Astrocyte (in vitro differentiated cells and primary cell): Measurements from ENCODE around the gene MBD5. TPM values are rescaled to one million over a fixed set of nuclear protein-coding genes. Genes with fewer than 3 reads are reported as not detected.

Experiments used
- DNase-seq: peaks from one replicate; pipeline ENCODE4 v3.0.0-alpha.2; 2010; ENCODE audit warnings: low read depth
- FAIRE-seq: peaks from 2 replicates; lab custom pipeline; 2011; peaks lifted over from hg19 to GRCh38; lab: Jason Lieb, UNC
- H2AFZ ChIP-seq: 2 replicates; pipeline ENCODE4 v1.6.0; 2012; ENCODE audit warnings: low read depth, low read length, inconsistent platforms
- H3K27ac ChIP-seq: 2 replicates; pipeline ENCODE4 v1.5.1; 2011; ENCODE audit warnings: low read depth, low read length, inconsistent platforms
- H3K27me3 ChIP-seq: 2 replicates; pipeline ENCODE4 v1.6.0; 2011; ENCODE audit warnings: low read length, inconsistent platforms; ENCODE audit not compliant: insufficient read depth
- H3K36me3 ChIP-seq: 2 replicates; pipeline ENCODE4 v1.5.1; 2011; ENCODE audit warnings: low read length, inconsistent platforms; ENCODE audit not compliant: insufficient read depth
- H3K4me1 ChIP-seq: 2 replicates; pipeline ENCODE4 v1.5.1; 2011; ENCODE audit warnings: low read length, inconsistent platforms; ENCODE audit not compliant: insufficient read depth
- H3K4me2 ChIP-seq: 2 replicates; pipeline ENCODE4 v1.6.0; 2012; ENCODE audit warnings: low read length, inconsistent platforms
- H3K4me3 ChIP-seq: 2 replicates; pipeline ENCODE4 v1.5.1; 2011; ENCODE audit warnings: low read depth, mild to moderate bottlenecking, low read length, inconsistent platforms; ENCODE audit not compliant: insufficient read depth
- H3K79me2 ChIP-seq: 2 replicates; pipeline ENCODE4 v1.6.0; 2012; ENCODE audit warnings: mild to moderate bottlenecking, low read length, inconsistent platforms; ENCODE audit not compliant: insufficient read depth
- H3K9ac ChIP-seq: 2 replicates; pipeline ENCODE4 v1.6.0; 2012; ENCODE audit warnings: mild to moderate bottlenecking, low read length, inconsistent platforms
- H3K9me3 ChIP-seq: 2 replicates; pipeline ENCODE4 v1.5.1; 2012; ENCODE audit warnings: low read depth, mild to moderate bottlenecking, low read length, inconsistent platforms; ENCODE audit not compliant: insufficient read depth
- H4K20me1 ChIP-seq: 2 replicates; pipeline ENCODE4 v1.6.0; 2012; ENCODE audit warnings: low read length, inconsistent platforms; ENCODE audit not compliant: insufficient read depth
- H3K27ac Mint-ChIP-seq: one replicate; pipeline ENCODE4 v1.8.0; 2021; ENCODE audit warnings: mild to moderate bottlenecking, mixed read lengths; ENCODE audit not compliant: unreplicated experiment
- H3K27me3 Mint-ChIP-seq: one replicate; pipeline ENCODE4 v1.8.0; 2021; ENCODE audit warnings: low read depth, mixed read lengths; ENCODE audit not compliant: unreplicated experiment
- H3K36me3 Mint-ChIP-seq: one replicate; pipeline ENCODE4 v1.8.0; 2021; ENCODE audit warnings: low read depth, mixed read lengths; ENCODE audit not compliant: unreplicated experiment
- H3K4me1 Mint-ChIP-seq: one replicate; pipeline ENCODE4 v1.8.0; 2021; ENCODE audit warnings: low read depth, mixed read lengths; ENCODE audit not compliant: unreplicated experiment
- H3K4me3 Mint-ChIP-seq: one replicate; pipeline ENCODE4 v1.8.0; 2021; ENCODE audit warnings: mild to moderate bottlenecking, moderate library complexity, mixed read lengths; ENCODE audit not compliant: unreplicated experiment
- H3K9me3 Mint-ChIP-seq: one replicate; pipeline ENCODE4 v1.8.0; 2021; ENCODE audit warnings: mild to moderate bottlenecking, mixed read lengths; ENCODE audit not compliant: unreplicated experiment
- EZH2 ChIP-seq: IDR thresholded peaks from 2 replicates; pipeline ENCODE4 v1.6.1; 2012; ENCODE audit warnings: mild to moderate bottlenecking, low read length, inconsistent platforms; ENCODE audit not compliant: insufficient read depth
- total RNA-seq: library from RNA; stranded (reverse); gene quantifications from 2 replicates; pipeline ENCODE4 v1.2.1, GENCODE V29; 2021
- TF ChIP-seq, protein P1 (sequence below): IDR thresholded peaks from 2 replicates; pipeline ENCODE4 v1.5.1; 2011; ENCODE audit warnings: low read depth, mild to moderate bottlenecking, inconsistent platforms, low read length, moderate library complexity; ENCODE audit not compliant: insufficient read depth

Gene MBD5
- total RNA-seq, 1 donor from 2014 or later, result 53.6 TPM

DNA sequence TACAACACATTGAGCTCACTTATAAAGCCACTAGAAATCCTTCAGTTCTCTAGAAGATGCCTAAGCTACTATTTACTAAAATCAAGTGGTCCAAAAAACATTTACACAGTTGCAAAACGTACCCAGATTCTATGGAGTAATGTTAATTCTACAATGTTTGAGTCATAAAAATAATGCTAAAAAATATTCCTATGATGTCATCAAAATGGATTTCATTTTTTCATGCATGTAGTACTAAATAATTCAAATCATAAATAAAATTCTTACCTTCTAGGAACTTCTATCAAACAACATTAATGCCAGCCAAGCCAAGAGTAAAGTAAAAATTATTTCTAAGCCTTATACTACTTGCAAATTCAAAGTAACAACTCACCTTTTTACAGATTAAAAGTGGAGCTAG is 454.7 kb downstream of the MBD5 start:
- no peaks in the 10 kb centered on the region for H3K27me3 Mint-ChIP-seq
- TF ChIP-seq EZH2, result no peak
- TF ChIP-seq, protein P1, sequence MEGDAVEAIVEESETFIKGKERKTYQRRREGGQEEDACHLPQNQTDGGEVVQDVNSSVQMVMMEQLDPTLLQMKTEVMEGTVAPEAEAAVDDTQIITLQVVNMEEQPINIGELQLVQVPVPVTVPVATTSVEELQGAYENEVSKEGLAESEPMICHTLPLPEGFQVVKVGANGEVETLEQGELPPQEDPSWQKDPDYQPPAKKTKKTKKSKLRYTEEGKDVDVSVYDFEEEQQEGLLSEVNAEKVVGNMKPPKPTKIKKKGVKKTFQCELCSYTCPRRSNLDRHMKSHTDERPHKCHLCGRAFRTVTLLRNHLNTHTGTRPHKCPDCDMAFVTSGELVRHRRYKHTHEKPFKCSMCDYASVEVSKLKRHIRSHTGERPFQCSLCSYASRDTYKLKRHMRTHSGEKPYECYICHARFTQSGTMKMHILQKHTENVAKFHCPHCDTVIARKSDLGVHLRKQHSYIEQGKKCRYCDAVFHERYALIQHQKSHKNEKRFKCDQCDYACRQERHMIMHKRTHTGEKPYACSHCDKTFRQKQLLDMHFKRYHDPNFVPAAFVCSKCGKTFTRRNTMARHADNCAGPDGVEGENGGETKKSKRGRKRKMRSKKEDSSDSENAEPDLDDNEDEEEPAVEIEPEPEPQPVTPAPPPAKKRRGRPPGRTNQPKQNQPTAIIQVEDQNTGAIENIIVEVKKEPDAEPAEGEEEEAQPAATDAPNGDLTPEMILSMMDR, result no peak
- no peaks in the 10 kb centered on the region for H3K9me3 Mint-ChIP-seq
- Histone ChIP-seq H4K20me1 (no peaks in the 10 kb centered on the region), H3K27me3 (no peaks in the 10 kb centered on the region), H3K79me2 (no peaks in the 10 kb centered on the region), H3K27ac (no peak overlapping the region), H3K9me3 (no peaks in the 10 kb centered on the region), H3K4me3 (no peak overlapping the region), H3K4me2 (no peak overlapping the region), H3K9ac (no peak overlapping the region), H3K36me3 (no peaks in the 10 kb centered on the region), H2AFZ (no peak overlapping the region), H3K4me1 (no peaks in the 10 kb centered on the region)
- H3K4me1 Mint-ChIP-seq, result no peaks in the 10 kb centered on the region
- FAIRE-seq, result no peak
- no peak overlapping the region for H3K27ac Mint-ChIP-seq
- H3K36me3 Mint-ChIP-seq, result no peaks in the 10 kb centered on the region
- H3K4me3 Mint-ChIP-seq, result no peak overlapping the region
- DNase-seq, result no peak

DNA sequence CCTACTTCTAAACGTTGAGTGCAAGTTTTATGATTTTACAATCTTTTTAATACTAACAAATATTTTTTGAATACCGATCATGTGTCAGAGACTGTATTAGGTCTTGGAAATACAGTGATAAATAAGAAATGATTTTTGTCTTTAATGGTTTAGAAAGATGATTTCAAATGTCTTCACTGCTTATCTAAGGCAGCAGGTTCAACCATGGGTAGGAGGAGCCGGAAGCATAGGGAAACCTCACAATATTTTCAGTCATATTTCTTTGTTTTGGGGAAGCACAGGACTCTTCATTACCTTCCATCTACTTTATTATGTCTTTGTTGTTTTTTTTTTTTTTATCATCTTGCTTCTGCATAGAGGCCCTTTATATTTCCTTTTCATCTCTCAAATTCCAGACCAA is 458.5 kb downstream of the MBD5 start:
- H3K4me1 Mint-ChIP-seq, result no peaks in the 10 kb centered on the region
- no peaks in the 10 kb centered on the region for H4K20me1 ChIP-seq
- no peak overlapping the region for H2AFZ ChIP-seq
- H3K4me3 Mint-ChIP-seq, result no peak overlapping the region
- no peaks in the 10 kb centered on the region for H3K4me1 ChIP-seq
- no peaks in the 10 kb centered on the region for H3K79me2 ChIP-seq
- no peak overlapping the region for H3K4me3 ChIP-seq
- no peaks in the 10 kb centered on the region for H3K9me3 Mint-ChIP-seq
- H3K27ac Mint-ChIP-seq, result no peak overlapping the region
- H3K27me3 ChIP-seq, result no peaks in the 10 kb centered on the region
- no peaks in the 10 kb centered on the region for H3K9me3 ChIP-seq
- H3K36me3 Mint-ChIP-seq, result no peaks in the 10 kb centered on the region
- TF ChIP-seq, protein P1, result no peak
- TF ChIP-seq EZH2, result no peak
- H3K27me3 Mint-ChIP-seq, result no peaks in the 10 kb centered on the region
- no peak overlapping the region for H3K27ac ChIP-seq
- no peak overlapping the region for H3K4me2 ChIP-seq
- FAIRE-seq (no peak), DNase-seq (no peak)
- no peak overlapping the region for H3K9ac ChIP-seq
- H3K36me3 ChIP-seq, result no peaks in the 10 kb centered on the region

DNA sequence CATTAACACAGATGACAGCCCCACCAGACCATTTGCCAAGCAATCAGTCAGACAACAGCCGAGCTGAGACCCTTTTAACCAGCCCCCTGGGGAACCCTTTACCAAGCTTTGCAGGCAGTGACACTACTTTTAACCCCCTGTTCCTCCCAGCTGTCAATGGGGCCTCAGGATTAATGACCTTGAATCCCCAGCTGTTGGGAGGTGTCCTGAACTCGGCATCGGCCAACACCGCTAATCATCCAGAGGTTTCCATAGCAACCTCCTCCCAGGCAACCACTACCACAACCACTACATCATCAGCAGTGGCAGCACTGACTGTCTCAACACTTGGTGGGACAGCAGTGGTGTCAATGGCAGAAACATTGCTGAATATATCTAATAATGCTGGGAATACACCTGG is 462.8 kb downstream of the MBD5 start:
- no peak overlapping the region for H3K27ac ChIP-seq
- Mint-ChIP-seq H3K4me3 (no peak overlapping the region), H3K4me1 (no peaks in the 10 kb centered on the region), H3K27me3 (no peaks in the 10 kb centered on the region), H3K27ac (no peak overlapping the region), H3K9me3 (no peaks in the 10 kb centered on the region), H3K36me3 (no peaks in the 10 kb centered on the region)
- no peak overlapping the region for H2AFZ ChIP-seq
- H3K4me3 ChIP-seq, result no peak overlapping the region
- no peaks in the 10 kb centered on the region for H3K9me3 ChIP-seq
- FAIRE-seq (no peak), DNase-seq (peak; percentile 10)
- no peaks in the 10 kb centered on the region for H3K79me2 ChIP-seq
- H3K9ac ChIP-seq, result no peak overlapping the region
- no peaks in the 10 kb centered on the region for H3K4me1 ChIP-seq
- H3K27me3 ChIP-seq, result no peaks in the 10 kb centered on the region
- no peaks in the 10 kb centered on the region for H4K20me1 ChIP-seq
- H3K4me2 ChIP-seq, result no peak overlapping the region
- TF ChIP-seq, protein P1, result no peak
- no peak for TF ChIP-seq EZH2
- no peaks in the 10 kb centered on the region for H3K36me3 ChIP-seq
